Fibroblast of the conjunctiva (primary cell): ENCODE measurements around the gene HIVEP2.

Experiments
- DNase-seq: peaks from one replicate; pipeline ENCODE4 v3.0.0-alpha.2; 2010; ENCODE audit warnings: low read depth

The HIVEP2 gene

GRCh38 chr6:142857796-142858555 is 87.0 kb downstream of the HIVEP2 start:
- DNase-seq, result no peak

GRCh38 chr6:142857233-142857761 is 87.7 kb downstream of the HIVEP2 start:
- no peak for DNase-seq

- no peak for DNase-seq
Measured at GRCh38 chr6:142856624-142857232, 88.2 kb downstream of the HIVEP2 start.

- no peak for DNase-seq
Measured at GRCh38 chr6:142855893-142856623, 88.9 kb downstream of the HIVEP2 start.

GRCh38 chr6:142854589-142855488 is 90.1 kb downstream of the HIVEP2 start:
- DNase-seq, result no peak

- no peak for DNase-seq
Measured at GRCh38 chr6:142853244-142854180, 91.5 kb downstream of the HIVEP2 start.

GRCh38 chr6:142851601-142852000 is 93.4 kb downstream of the HIVEP2 start:
- DNase-seq, result no peak

- no peak for DNase-seq
Measured at GRCh38 chr6:142850679-142851423, 94.1 kb downstream of the HIVEP2 start.

GRCh38 chr6:142848976-142849375 is 96.0 kb downstream of the HIVEP2 start:
- no peak for DNase-seq

- DNase-seq, result no peak
Measured at GRCh38 chr6:142848156-142848555, 96.8 kb downstream of the HIVEP2 start.

- DNase-seq, result peak; percentile 75
Measured at GRCh38 chr6:142846883-142847287, 98.1 kb downstream of the HIVEP2 start.

GRCh38 chr6:142846459-142846831 is 98.5 kb downstream of the HIVEP2 start:
- DNase-seq, result no peak

GRCh38 chr6:142845624-142846458 is 99.1 kb downstream of the HIVEP2 start:
- DNase-seq, result peak; percentile 43

GRCh38 chr6:142845143-142845571 is 99.8 kb downstream of the HIVEP2 start:
- no peak for DNase-seq

GRCh38 chr6:142844065-142844755 is 100.8 kb downstream of the HIVEP2 start:
- DNase-seq, result no peak

GRCh38 chr6:142843361-142843760 is 101.6 kb downstream of the HIVEP2 start:
- no peak for DNase-seq

GRCh38 chr6:142842418-142843261 is 102.3 kb downstream of the HIVEP2 start:
- DNase-seq, result no peak
